Measurements from ENCODE around the gene HOXB8.

- TF ChIP-seq, protein P1, sequence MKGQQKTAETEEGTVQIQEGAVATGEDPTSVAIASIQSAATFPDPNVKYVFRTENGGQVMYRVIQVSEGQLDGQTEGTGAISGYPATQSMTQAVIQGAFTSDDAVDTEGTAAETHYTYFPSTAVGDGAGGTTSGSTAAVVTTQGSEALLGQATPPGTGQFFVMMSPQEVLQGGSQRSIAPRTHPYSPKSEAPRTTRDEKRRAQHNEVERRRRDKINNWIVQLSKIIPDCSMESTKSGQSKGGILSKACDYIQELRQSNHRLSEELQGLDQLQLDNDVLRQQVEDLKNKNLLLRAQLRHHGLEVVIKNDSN (IDR thresholded peaks at IDR 0.05; ENCODE audit: borderline replicate concordance, extremely low read length, insufficient read depth, low read depth, low read length) = no peak
- TF ChIP-seq CTCF (IDR thresholded peaks at IDR 0.05 in 2 of 3, conservative IDR thresholded peaks at IDR 0.05 in 1 of 3; ENCODE audit: control insufficient read depth in 2 of 3, extremely low read depth in 1 of 3, insufficient read depth in 1 of 3, low read depth in 3 of 3, low read length in 3 of 3) (no peak), SPI1 (IDR thresholded peaks at IDR 0.05; ENCODE audit: borderline replicate concordance, insufficient read depth, low read depth, low read length) (no peak), EP300 (IDR thresholded peaks at IDR 0.05; ENCODE audit: borderline replicate concordance in 1 of 2, control insufficient read depth in 1 of 2, low read depth in 2 of 2, low read length in 2 of 2) (no peak), RELA (IDR thresholded peaks at IDR 0.05; ENCODE audit: borderline replicate concordance, partially characterized antibody) (no peak), ZNF274 (IDR thresholded peaks at IDR 0.05; ENCODE audit: insufficient read depth, insufficient read length) (no peak)
- TF ChIP-seq, protein P2, sequence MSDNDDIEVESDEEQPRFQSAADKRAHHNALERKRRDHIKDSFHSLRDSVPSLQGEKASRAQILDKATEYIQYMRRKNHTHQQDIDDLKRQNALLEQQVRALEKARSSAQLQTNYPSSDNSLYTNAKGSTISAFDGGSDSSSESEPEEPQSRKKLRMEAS (IDR thresholded peaks at IDR 0.05; ENCODE audit: low read depth, low read length) = no peak
These were observed 21.8 kb downstream of the HOXB8 start, which contains the start of gene HOXB5 for GRCh38 chr17:48593126-48593829.
